ENCODE results near the gene ZFAND2A. TPM values are rescaled to one million over a fixed set of nuclear protein-coding genes. Genes with fewer than 3 reads are reported as not detected.
"Not testable (repeated sequence)": the region's sequence is repeated elsewhere in the genome, so short reads cannot be mapped to it uniquely, and the experiment has no call there.

ZFAND2A gene
- total RNA-seq, 1 donor from 2014 or later, result 21.8 TPM

GRCh38 chr7:1154172-1154739 is 5.7 kb downstream of the ZFAND2A start:
- intact Hi-C loops (cut with micrococcal nuclease), result no loop called here

- intact Hi-C loops (cut with micrococcal nuclease), result no loop called here
Observed at GRCh38 chr7:1152492-1152891, 7.5 kb downstream of the ZFAND2A start.

GRCh38 chr7:1151653-1152425 is 8.2 kb downstream of the ZFAND2A start:
- intact Hi-C loops (cut with micrococcal nuclease), result no loop called here

GRCh38 chr7:1151156-1151555 is 8.8 kb downstream of the ZFAND2A start:
- intact Hi-C loops (cut with micrococcal nuclease), result no loop called here

- intact Hi-C loops (cut with micrococcal nuclease), result no loop called here
Observed at GRCh38 chr7:1150400-1151002, 9.5 kb downstream of the ZFAND2A start.

- intact Hi-C loops (cut with micrococcal nuclease), result no loop called here
Observed at GRCh38 chr7:1149351-1149794, 10.6 kb downstream of the ZFAND2A start.

GRCh38 chr7:1147873-1148272 is 12.1 kb downstream of the ZFAND2A start:
- intact Hi-C loops (cut with micrococcal nuclease), result not testable (repeated sequence)

GRCh38 chr7:1144269-1144771 is 15.7 kb downstream of the ZFAND2A start:
- intact Hi-C loops (cut with micrococcal nuclease), result no loop called here

- intact Hi-C loops (cut with micrococcal nuclease), result not testable (repeated sequence)
Observed at GRCh38 chr7:1143031-1143430, 17.0 kb downstream of the ZFAND2A start.

GRCh38 chr7:1142051-1142635 is 17.9 kb downstream of the ZFAND2A start:
- intact Hi-C loops (cut with micrococcal nuclease), result no loop called here

- intact Hi-C loops (cut with micrococcal nuclease), result no loop called here
Observed at GRCh38 chr7:1141651-1142050, 18.3 kb downstream of the ZFAND2A start.

- intact Hi-C loops (cut with micrococcal nuclease), result no loop called here
Observed at GRCh38 chr7:1140476-1141104, 19.4 kb downstream of the ZFAND2A start.

GRCh38 chr7:1137517-1138167 is 22.4 kb downstream of the ZFAND2A start:
- intact Hi-C loops (cut with micrococcal nuclease), result loop anchor here (1.0 to 5.0 kb wide), 9 partner anchors 23 to 1635 kb away; partner anchors contain the start of genes COX19, GET4, GPR146 and ZFAND2A

- intact Hi-C loops (cut with micrococcal nuclease), result loop anchor here (5.0 kb wide), 3 partner anchors 95 to 1635 kb away; partner anchors contain the start of gene GPR146
Observed at GRCh38 chr7:1136841-1137516, 23.0 kb downstream of the ZFAND2A start.

- intact Hi-C loops (cut with micrococcal nuclease), result loop anchor here (5.0 kb wide), 3 partner anchors 93 to 1637 kb away; partner anchors contain the start of gene GPR146
Observed at GRCh38 chr7:1134951-1135350, 25.0 kb downstream of the ZFAND2A start.

GRCh38 chr7:1131471-1132265 is 28.3 kb downstream of the ZFAND2A start:
- intact Hi-C loops (cut with micrococcal nuclease), result no loop called here

GRCh38 chr7:1130021-1130990 is 29.7 kb downstream of the ZFAND2A start:
- intact Hi-C loops (cut with micrococcal nuclease), result no loop called here

- intact Hi-C loops (cut with micrococcal nuclease), result no loop called here
Observed at GRCh38 chr7:1129431-1129830, 30.6 kb downstream of the ZFAND2A start.

Measured in T-helper 1 cell treated with Interleukin-12 subunit alpha and Interleukin-12 subunit beta and Interleukin-4 antibody, amounts not matched to agents 30 ng/mL and 1 ng/mL, for 36 hours (primary cell).